K562 (cell line): ENCODE measurements around the gene TRAPPC2B. TPM values are rescaled to one million over a fixed set of nuclear protein-coding genes. Genes with fewer than 3 reads are reported as not detected.

ENCODE experiments used
- BCOR ChIP-seq: fragments of 450-650 bp; IDR thresholded peaks from 2 replicates; pipeline ENCODE4 v1.6.1; 2016
- CEBPB ChIP-seq: fragments of 450-650 bp; IDR thresholded peaks from 2 replicates; pipeline ENCODE4 v1.6.1; 2016; ENCODE audit warnings: missing genetic modification characterization, missing compliant biosample characterization
- CGGBP1 ChIP-seq: fragments of 250-450 bp; sonication (Bioruptor Pico); IDR thresholded peaks from 2 replicates; pipeline ENCODE4 v1.9.0; 2021; ENCODE audit warnings: mild to moderate bottlenecking
- FOXA3 ChIP-seq, 2 experiments: fragments of 450-650 bp in 1 of 2; sonication (generic) in 1 of 2; formaldehyde crosslinking; IDR thresholded peaks in 1 of 2; conservative IDR thresholded peaks in 1 of 2; 2 replicates each; pipeline versions ENCODE4 v1.4.0 to v1.8.0; 2020 to 2022; ENCODE audit warnings: mild to moderate bottlenecking in 2 of 2, missing genetic modification reagents in 1 of 2
- GABPA ChIP-seq: fragments of 200-800 bp; sonication (Bioruptor generic); conservative IDR thresholded peaks from 2 replicates; pipeline ENCODE4 v1.6.1; 2016; ENCODE audit warnings: low read depth, missing genetic modification characterization, missing compliant biosample characterization
- ILF3 ChIP-seq: fragments of 450-650 bp; IDR thresholded peaks from 2 replicates; pipeline ENCODE4 v1.6.1; 2018; ENCODE audit warnings: antibody characterized with exemption, mild to moderate bottlenecking, moderate library complexity, borderline replicate concordance
- JUN ChIP-seq, 2 experiments: sonication (generic) in 1 of 2; formaldehyde crosslinking in 1 of 2; IDR thresholded peaks; 2 replicates each; pipeline versions ENCODE4 v1.6.1 to v1.8.0; 2012 to 2022; ENCODE audit warnings: borderline replicate concordance in 2 of 2, mild to moderate bottlenecking in 2 of 2, improper control_type of control experiment in 1 of 2, low read depth in 1 of 2, low read length in 1 of 2, missing genetic modification reagents in 1 of 2
- KDM1A ChIP-seq, 2 experiments: fragments of 450-650 bp; IDR thresholded peaks; 2 replicates each; pipeline ENCODE4 v1.6.1; 2016; ENCODE audit warnings: mild to moderate bottlenecking in 2 of 2
- MEF2D ChIP-seq: conservative IDR thresholded peaks from 2 replicates; pipeline ENCODE4 v1.6.1; 2016; ENCODE audit warnings: low read depth, missing genetic modification characterization, missing compliant biosample characterization
- MXI1 ChIP-seq: IDR thresholded peaks from 2 replicates; pipeline ENCODE4 v1.6.1; 2011; ENCODE audit warnings: low read depth, mild to moderate bottlenecking, improper control_type of control experiment, low read length
- NONO ChIP-seq, 2 experiments: fragments of 200-400 bp in 1 of 2; fragments of 450-650 bp in 1 of 2; formaldehyde crosslinking in 1 of 2; IDR thresholded peaks; 2 replicates each; pipeline ENCODE4 v1.6.1; 2017; ENCODE audit warnings: low read depth in 2 of 2, mild to moderate bottlenecking in 2 of 2, moderate library complexity in 2 of 2, low read length in 1 of 2
- POLR2A ChIP-seq: fragments of 450-650 bp; conservative IDR thresholded peaks from 2 replicates; pipeline ENCODE4 v1.6.1; 2016
- PYGO2 ChIP-seq: fragments of 450-650 bp; IDR thresholded peaks from 2 replicates; pipeline ENCODE4 v1.6.1; 2016; ENCODE audit warnings: mild to moderate bottlenecking, missing genetic modification characterization, moderate library complexity, missing compliant biosample characterization
- SMAD4 ChIP-seq: fragments of 250-450 bp; sonication (Bioruptor Pico); conservative IDR thresholded peaks from 2 replicates; pipeline ENCODE4 v1.8.0; 2021; ENCODE audit warnings: inconsistent platforms, mild to moderate bottlenecking, moderate library complexity
- TBP ChIP-seq: optimal IDR thresholded peaks from 2 replicates; pipeline ENCODE3; 2011; ENCODE audit warnings: low read depth, low read length, improper control_type of control experiment
- ZBTB7A ChIP-seq: IDR thresholded peaks from 2 replicates; pipeline ENCODE4 v1.6.1; 2011; ENCODE audit warnings: low read depth, mild to moderate bottlenecking, low read length, moderate library complexity, borderline replicate concordance; ENCODE audit not compliant: control insufficient read depth
- ZKSCAN1 ChIP-seq: fragments of 150-350 bp; IDR thresholded peaks from 2 replicates; pipeline ENCODE4 v1.6.1; 2016; ENCODE audit warnings: low read depth, low read length
- ZNF23 ChIP-seq: fragments of 250-450 bp; sonication (Bioruptor Pico); IDR thresholded peaks from 2 replicates; pipeline ENCODE4 v1.4.0; 2020; ENCODE audit warnings: mild to moderate bottlenecking
- ZNF512 ChIP-seq: IDR thresholded peaks from 2 replicates; pipeline ENCODE4 v1.6.1; 2016; ENCODE audit warnings: missing genetic modification characterization, missing compliant biosample characterization
- ZNF551 ChIP-seq: fragments of 250-450 bp; sonication (Bioruptor Pico); IDR thresholded peaks from 2 replicates; pipeline ENCODE4 v1.5.0; 2021; ENCODE audit warnings: mild to moderate bottlenecking, moderate library complexity
- ZNF583 ChIP-seq: fragments of 250-450 bp; sonication (Bioruptor Pico); IDR thresholded peaks from 2 replicates; pipeline ENCODE4 v1.4.0; 2020
- polyA plus RNA-seq, 8 experiments: library from polyadenylated mRNA; depleted of rRNA in 4 of 8; stranded (reverse) in 5 of 8; unstranded in 3 of 8; fragments of >200 nt; fragmentation: Nextera tagmentation in 2 of 8; fragmentation: Illumina TruSeq in 1 of 8; extraction: Ambion mirVana in 2 of 8; extraction: Trizol in 1 of 8; gene quantifications; 2 replicates each; pipeline versions ENCODE4 v1.2.1 to v1.2.3, GENCODE V29; 2011 to 2014; ENCODE audit warnings: inconsistent platforms in 1 of 8, missing spikeins in 1 of 8
- total RNA-seq, 7 experiments: library from RNA; depleted of rRNA in 6 of 7; stranded (reverse); fragments of >200 nt in 6 of 7; fragmentation: Illumina TruSeq in 2 of 7; extraction: Trizol in 2 of 7; gene quantifications; 2 replicates each; pipeline versions ENCODE4 v1.2.1 to v1.2.3, GENCODE V29; 2011 to 2021; ENCODE audit warnings: low replicate concordance in 1 of 7
- TF ChIP-seq, protein P1 (sequence below): fragments of 450-650 bp; IDR thresholded peaks from 2 replicates; pipeline ENCODE4 v1.6.1; 2017; ENCODE audit warnings: mild to moderate bottlenecking, moderate library complexity
- TF ChIP-seq, protein P2 (sequence below): fragments of 450-650 bp; IDR thresholded peaks from 2 replicates; pipeline ENCODE4 v1.6.1; 2017; ENCODE audit warnings: antibody characterized with exemption

Gene TRAPPC2B
- total and polyA plus RNA-seq, 9 of the 15 experiments (the other 6 are each of a cell fraction or from before 2014, with no cell fraction given): 2.2 to 20.4 (median 4.6) TPM

DNA sequence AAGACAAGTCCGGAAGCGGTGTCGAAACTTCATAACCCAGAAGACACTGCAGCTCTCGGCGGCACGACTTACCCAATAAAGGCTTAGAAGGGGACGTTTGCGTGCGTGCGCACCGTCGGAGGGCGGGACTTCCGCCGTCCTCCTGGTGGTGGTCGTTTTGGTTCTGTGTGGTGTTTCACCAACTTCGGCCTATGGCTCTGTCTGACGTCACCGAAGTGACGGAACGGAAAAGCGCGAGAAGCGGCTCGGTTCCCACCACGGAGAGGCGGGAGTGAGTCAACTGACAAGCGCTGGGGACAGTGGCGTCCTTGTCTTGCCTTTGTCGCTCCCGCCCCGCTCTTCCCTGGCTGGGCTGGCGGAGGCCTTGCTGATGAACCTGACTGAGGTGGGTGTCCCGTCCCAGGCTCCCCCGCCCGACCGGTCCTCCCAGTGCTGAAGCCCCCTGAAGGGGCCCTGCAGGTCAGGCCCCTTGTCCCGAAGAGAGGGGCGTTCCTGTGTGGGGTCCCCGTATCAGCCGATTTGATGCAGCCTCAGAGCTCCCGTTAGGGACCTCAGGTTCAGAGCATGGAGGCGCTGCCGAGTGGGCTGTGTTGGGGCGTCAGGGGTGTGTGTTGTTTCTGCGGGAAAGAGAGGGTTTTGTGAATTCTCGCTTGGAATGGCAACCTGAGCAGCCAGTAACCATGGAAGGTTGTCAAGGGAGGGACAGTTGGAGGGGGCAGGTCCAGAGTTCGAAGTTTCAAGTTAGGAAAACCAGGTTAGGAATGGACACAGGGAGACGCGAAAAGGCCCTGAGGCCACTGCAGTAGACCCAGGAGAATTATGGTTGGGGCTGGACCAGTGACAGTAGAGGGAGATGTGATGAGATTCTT is 26.6 kb downstream of the TRAPPC2B start, which contains the start of gene ZNF548 (continued):
- no peak for TF ChIP-seq TBP
- TF ChIP-seq SMAD4: no peak
- no peak for TF ChIP-seq NONO (IDR thresholded peaks at IDR 0.05; ENCODE audit: low read depth in 2 of 2, low read length in 1 of 2)
- TF ChIP-seq ZNF512 (tag): no peak
- TF ChIP-seq MXI1: no peak
- no peak for TF ChIP-seq ZNF23 (CRISPR knock-in tag)
- no peak for TF ChIP-seq MEF2D (tag)
- TF ChIP-seq, protein P1, sequence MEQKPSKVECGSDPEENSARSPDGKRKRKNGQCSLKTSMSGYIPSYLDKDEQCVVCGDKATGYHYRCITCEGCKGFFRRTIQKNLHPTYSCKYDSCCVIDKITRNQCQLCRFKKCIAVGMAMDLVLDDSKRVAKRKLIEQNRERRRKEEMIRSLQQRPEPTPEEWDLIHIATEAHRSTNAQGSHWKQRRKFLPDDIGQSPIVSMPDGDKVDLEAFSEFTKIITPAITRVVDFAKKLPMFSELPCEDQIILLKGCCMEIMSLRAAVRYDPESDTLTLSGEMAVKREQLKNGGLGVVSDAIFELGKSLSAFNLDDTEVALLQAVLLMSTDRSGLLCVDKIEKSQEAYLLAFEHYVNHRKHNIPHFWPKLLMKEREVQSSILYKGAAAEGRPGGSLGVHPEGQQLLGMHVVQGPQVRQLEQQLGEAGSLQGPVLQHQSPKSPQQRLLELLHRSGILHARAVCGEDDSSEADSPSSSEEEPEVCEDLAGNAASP: no peak
- no peak for TF ChIP-seq CGGBP1
- TF ChIP-seq POLR2A: peak; percentile 60; the same call in 1 of the 2 replicates
- peak; percentile 98 for TF ChIP-seq ZKSCAN1
- no peak for TF ChIP-seq BCOR
- TF ChIP-seq ILF3: no peak
- peak; percentile 95 for TF ChIP-seq GABPA (tag)
- 0 out of 2 replicates have a peak, but pooled peaks have one; percentile 34 for TF ChIP-seq ZNF583 (CRISPR knock-in tag)
- peak; percentile 15; the same call in 1 of the 2 replicates for TF ChIP-seq ZBTB7A
- no peak for TF ChIP-seq PYGO2
- no peak for TF ChIP-seq KDM1A (IDR thresholded peaks at IDR 0.05)
- peak; percentile 87 for TF ChIP-seq CEBPB (tag)
- TF ChIP-seq, protein P2, sequence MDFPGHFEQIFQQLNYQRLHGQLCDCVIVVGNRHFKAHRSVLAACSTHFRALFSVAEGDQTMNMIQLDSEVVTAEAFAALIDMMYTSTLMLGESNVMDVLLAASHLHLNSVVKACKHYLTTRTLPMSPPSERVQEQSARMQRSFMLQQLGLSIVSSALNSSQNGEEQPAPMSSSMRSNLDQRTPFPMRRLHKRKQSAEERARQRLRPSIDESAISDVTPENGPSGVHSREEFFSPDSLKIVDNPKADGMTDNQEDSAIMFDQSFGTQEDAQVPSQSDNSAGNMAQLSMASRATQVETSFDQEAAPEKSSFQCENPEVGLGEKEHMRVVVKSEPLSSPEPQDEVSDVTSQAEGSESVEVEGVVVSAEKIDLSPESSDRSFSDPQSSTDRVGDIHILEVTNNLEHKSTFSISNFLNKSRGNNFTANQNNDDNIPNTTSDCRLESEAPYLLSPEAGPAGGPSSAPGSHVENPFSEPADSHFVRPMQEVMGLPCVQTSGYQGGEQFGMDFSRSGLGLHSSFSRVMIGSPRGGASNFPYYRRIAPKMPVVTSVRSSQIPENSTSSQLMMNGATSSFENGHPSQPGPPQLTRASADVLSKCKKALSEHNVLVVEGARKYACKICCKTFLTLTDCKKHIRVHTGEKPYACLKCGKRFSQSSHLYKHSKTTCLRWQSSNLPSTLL: no peak
- peak; percentile 54 for TF ChIP-seq JUN (IDR thresholded peaks at IDR 0.05; ENCODE audit: borderline replicate concordance, low read depth, low read length)
- no peak for TF ChIP-seq JUN (CRISPR knock-in tag; IDR thresholded peaks at IDR 0.05; ENCODE audit: borderline replicate concordance)
- TF ChIP-seq FOXA3 (CRISPR knock-in tag; conservative IDR thresholded peaks at IDR 0.05 in 1 of 2, IDR thresholded peaks at IDR 0.05 in 1 of 2): no peak
- TF ChIP-seq ZNF551: no peak
